K562 (cell line): ENCODE results near the gene ATG7. TPM values are rescaled to one million over a fixed set of nuclear protein-coding genes. Genes with fewer than 3 reads are reported as not detected.

Experiments
- DEAF1 ChIP-seq: fragments of 450-650 bp; formaldehyde crosslinking; IDR thresholded peaks from 2 replicates; pipeline ENCODE4 v1.4.0; 2020; ENCODE audit warnings: mild to moderate bottlenecking, moderate library complexity
- E2F3 ChIP-seq: fragments of 250-450 bp; sonication (Bioruptor Pico); IDR thresholded peaks from 2 replicates; pipeline ENCODE4 v1.4.0; 2020; ENCODE audit warnings: mild to moderate bottlenecking
- EHMT2 ChIP-seq: fragments of 450-650 bp; IDR thresholded peaks from 2 replicates; pipeline ENCODE4 v1.6.1; 2018; ENCODE audit warnings: antibody characterized with exemption
- ELF2 ChIP-seq: fragments of 250-450 bp; sonication (Bioruptor Pico); IDR thresholded peaks from 2 replicates; pipeline ENCODE4 v1.5.0; 2021; ENCODE audit warnings: mild to moderate bottlenecking
- KLF10 ChIP-seq: fragments of 250-450 bp; sonication (Bioruptor Pico); IDR thresholded peaks from 2 replicates; pipeline ENCODE4 v1.6.1; 2021; ENCODE audit warnings: matching md5 sums
- NR2F6 ChIP-seq: fragments of 450-650 bp; formaldehyde crosslinking; IDR thresholded peaks from 2 replicates; pipeline ENCODE4 v1.4.0; 2020; ENCODE audit warnings: mild to moderate bottlenecking
- RCOR1 ChIP-seq, 2 experiments: IDR thresholded peaks; 2 replicates each; pipeline ENCODE4 v1.6.1; 2012; ENCODE audit warnings: low read depth in 2 of 2, low read length in 2 of 2, borderline replicate concordance in 1 of 2, improper control_type of control experiment in 1 of 2
- THRA ChIP-seq: fragments of 450-650 bp; IDR thresholded peaks from 2 replicates; pipeline ENCODE4 v1.6.1; 2017; ENCODE audit warnings: mild to moderate bottlenecking, moderate library complexity
- ZNF239 ChIP-seq: fragments of 250-450 bp; sonication (Bioruptor Pico); IDR thresholded peaks from 2 replicates; pipeline ENCODE4 v1.4.0; 2020; ENCODE audit warnings: mild to moderate bottlenecking
- ZNF639 ChIP-seq, 2 experiments: fragments of 200-800 bp in 1 of 2; sonication (Bioruptor generic) in 1 of 2; sonication (generic) in 1 of 2; formaldehyde crosslinking in 1 of 2; IDR thresholded peaks in 1 of 2; conservative IDR thresholded peaks in 1 of 2; 2 replicates each; pipeline versions ENCODE4 v1.5.0 to v1.6.1; 2016 to 2020; ENCODE audit warnings: missing compliant biosample characterization in 1 of 2, missing genetic modification characterization in 1 of 2, missing genetic modification reagents in 1 of 2
- ZNF740 ChIP-seq, 3 experiments: fragments of 200-800 bp in 1 of 3; sonication (Bioruptor generic) in 1 of 3; sonication (generic) in 1 of 3; formaldehyde crosslinking in 1 of 3; IDR thresholded peaks; 2 replicates each; pipeline versions ENCODE4 v1.6.1 to v1.8.0; 2016 to 2022; ENCODE audit warnings: mild to moderate bottlenecking in 2 of 3, missing compliant biosample characterization in 2 of 3, missing genetic modification characterization in 2 of 3, missing genetic modification reagents in 1 of 3
- ZNF76 ChIP-seq: fragments of 250-450 bp; sonication (Bioruptor Pico); IDR thresholded peaks from 2 replicates; pipeline ENCODE4 v1.4.0; 2020; ENCODE audit warnings: mild to moderate bottlenecking, moderate library complexity, borderline replicate concordance
- polyA plus RNA-seq, 8 experiments: library from polyadenylated mRNA; depleted of rRNA in 4 of 8; stranded (reverse) in 5 of 8; unstranded in 3 of 8; fragments of >200 nt; fragmentation: Nextera tagmentation in 2 of 8; fragmentation: Illumina TruSeq in 1 of 8; extraction: Ambion mirVana in 2 of 8; extraction: Trizol in 1 of 8; gene quantifications; 2 replicates each; pipeline versions ENCODE4 v1.2.1 to v1.2.3, GENCODE V29; 2011 to 2014; ENCODE audit warnings: inconsistent platforms in 1 of 8, missing spikeins in 1 of 8
- total RNA-seq, 7 experiments: library from RNA; depleted of rRNA in 6 of 7; stranded (reverse); fragments of >200 nt in 6 of 7; fragmentation: Illumina TruSeq in 2 of 7; extraction: Trizol in 2 of 7; gene quantifications; 2 replicates each; pipeline versions ENCODE4 v1.2.1 to v1.2.3, GENCODE V29; 2011 to 2021; ENCODE audit warnings: low replicate concordance in 1 of 7

ATG7 gene
- total and polyA plus RNA-seq, 9 of the 15 experiments (the other 6 are each of a cell fraction or from before 2014, with no cell fraction given) = 18.3 to 45.3 (median 33.6) TPM

GRCh38 chr3:11509173-11510000, 237.2 kb downstream of the ATG7 start (continued):
- TF ChIP-seq THRA (no peak), ZNF239 (CRISPR knock-in tag) (no peak), ZNF740 (CRISPR knock-in tag; IDR thresholded peaks at IDR 0.05) (no peak), ZNF740 (tag; IDR thresholded peaks at IDR 0.05) (no peak), NR2F6 (CRISPR knock-in tag) (no peak), EHMT2 (no peak), DEAF1 (no peak), ELF2 (CRISPR knock-in tag) (no peak), RCOR1 (IDR thresholded peaks at IDR 0.05; ENCODE audit: borderline replicate concordance in 1 of 2, low read depth in 2 of 2, low read length in 2 of 2) (no peak), KLF10 (CRISPR knock-in tag) (no peak), E2F3 (CRISPR knock-in tag) (no peak), ZNF639 (CRISPR knock-in tag; conservative IDR thresholded peaks at IDR 0.05 in 1 of 2, IDR thresholded peaks at IDR 0.05 in 1 of 2) (no peak; a peak in 1 of 4 replicates), ZNF76 (CRISPR knock-in tag) (no peak)
